ENCODE measurements around the gene ACOT7. TPM values are rescaled to one million over a fixed set of nuclear protein-coding genes. Genes with fewer than 3 reads are reported as not detected.

The ACOT7 gene
- total RNA-seq, 1 experiment from 2014 or later, result 70.2 TPM

- no TSS peak for BruUV-seq (replicated peaks)
- peaks cover 8% of the 10 kb centered on the region; the same call in 1 of the 2 replicates for H3F3A ChIP-seq (ENCODE audit: insufficient read depth, low read depth)
- intact Hi-C loops (cut with micrococcal nuclease; ENCODE audit: unreplicated experiment), result loop anchor here (1.0 to 5.0 kb wide), 2 partner anchors 56 to 299 kb away; no protein-coding TSS in a partner anchor
- peaks cover 9% of the 10 kb centered on the region for H3K4me1 ChIP-seq (replicated peaks; ENCODE audit: insufficient read depth)
- no peak overlapping the region for H3K27ac ChIP-seq
- TF ChIP-seq, protein P1, sequence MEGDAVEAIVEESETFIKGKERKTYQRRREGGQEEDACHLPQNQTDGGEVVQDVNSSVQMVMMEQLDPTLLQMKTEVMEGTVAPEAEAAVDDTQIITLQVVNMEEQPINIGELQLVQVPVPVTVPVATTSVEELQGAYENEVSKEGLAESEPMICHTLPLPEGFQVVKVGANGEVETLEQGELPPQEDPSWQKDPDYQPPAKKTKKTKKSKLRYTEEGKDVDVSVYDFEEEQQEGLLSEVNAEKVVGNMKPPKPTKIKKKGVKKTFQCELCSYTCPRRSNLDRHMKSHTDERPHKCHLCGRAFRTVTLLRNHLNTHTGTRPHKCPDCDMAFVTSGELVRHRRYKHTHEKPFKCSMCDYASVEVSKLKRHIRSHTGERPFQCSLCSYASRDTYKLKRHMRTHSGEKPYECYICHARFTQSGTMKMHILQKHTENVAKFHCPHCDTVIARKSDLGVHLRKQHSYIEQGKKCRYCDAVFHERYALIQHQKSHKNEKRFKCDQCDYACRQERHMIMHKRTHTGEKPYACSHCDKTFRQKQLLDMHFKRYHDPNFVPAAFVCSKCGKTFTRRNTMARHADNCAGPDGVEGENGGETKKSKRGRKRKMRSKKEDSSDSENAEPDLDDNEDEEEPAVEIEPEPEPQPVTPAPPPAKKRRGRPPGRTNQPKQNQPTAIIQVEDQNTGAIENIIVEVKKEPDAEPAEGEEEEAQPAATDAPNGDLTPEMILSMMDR (conservative IDR thresholded peaks at IDR 0.05), result no peak
- no peak for TF ChIP-seq EZH2 (IDR thresholded peaks at IDR 0.05; ENCODE audit: low read depth)
- H3K27me3 ChIP-seq (ENCODE audit: insufficient read depth, low read depth), result no peaks in the 10 kb centered on the region
- H3K36me3 ChIP-seq (ENCODE audit: low read depth), result no peaks in the 10 kb centered on the region
- H3K9me2 ChIP-seq (ENCODE audit: insufficient read depth), result no peaks in the 10 kb centered on the region
- no peaks in the 10 kb centered on the region for H3K79me2 ChIP-seq (ENCODE audit: low read depth)
- H3K4me3 ChIP-seq, result no peak overlapping the region
- ChIA-PET CTCF (no interaction called here), POLR2A (ENCODE audit: unreplicated experiment) (no interaction called here)
- H2AFZ ChIP-seq, result no peak overlapping the region
- no peaks in the 10 kb centered on the region for H3K9me3 ChIP-seq (ENCODE audit: insufficient read depth, low read depth)
- no peak overlapping the region for H3K4me2 ChIP-seq
- no peaks in the 10 kb centered on the region for H4K20me1 ChIP-seq (ENCODE audit: insufficient read depth)
- DNase-seq, result peak in 1 of 2 experiments; percentile 37
Measured at GRCh38 chr1:6348511-6349191, 44.9 kb downstream of the ACOT7 start.

DNA sequence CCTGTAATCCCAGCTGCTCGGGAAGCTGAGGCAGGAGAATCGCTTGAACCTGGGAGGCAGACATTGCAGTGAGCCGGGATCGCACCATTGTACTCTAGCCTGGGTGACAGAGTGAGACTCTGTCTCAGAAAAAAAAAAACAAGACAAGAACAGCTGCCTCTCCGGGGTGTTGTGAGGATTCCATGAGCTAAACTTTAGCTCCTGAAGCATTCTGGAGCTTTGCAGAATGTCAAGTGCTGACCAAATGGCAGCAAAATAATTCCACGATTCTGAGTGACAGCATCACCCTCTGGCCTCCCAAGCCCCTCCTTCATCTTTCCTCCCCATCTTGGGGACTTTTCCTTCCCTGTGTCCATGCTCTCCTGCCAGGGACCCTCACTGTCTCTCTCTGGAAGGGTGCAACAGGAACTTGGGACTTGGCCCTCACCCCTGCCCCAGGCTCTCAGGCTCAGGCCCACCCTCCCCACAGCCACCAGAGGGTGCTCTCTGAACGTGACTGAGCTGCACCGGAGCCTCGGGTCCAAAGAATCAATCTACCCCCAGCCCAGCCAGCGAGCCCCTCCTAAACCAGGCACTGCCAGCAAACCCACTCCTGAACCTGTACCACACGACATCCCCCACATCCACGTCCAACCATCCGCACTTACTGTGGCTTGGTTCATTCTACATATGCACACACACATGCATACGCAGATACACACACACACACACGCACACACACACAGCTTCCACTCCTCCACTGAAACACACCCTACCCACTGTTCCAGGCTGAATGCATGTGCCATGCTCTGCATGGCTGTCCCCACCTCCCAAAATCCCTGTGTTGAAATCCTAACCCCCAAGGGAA, 45.7 kb downstream of the ACOT7 start:
- ChIA-PET CTCF (no interaction called here), POLR2A (ENCODE audit: unreplicated experiment) (no interaction called here)
- intact Hi-C loops (cut with micrococcal nuclease; ENCODE audit: unreplicated experiment), result loop anchor here (1.0 to 5.0 kb wide), 2 partner anchors 56 to 299 kb away; no protein-coding TSS in a partner anchor
- no peak overlapping the region for H3K4me2 ChIP-seq
- no peaks in the 10 kb centered on the region for H3K9me3 ChIP-seq (ENCODE audit: insufficient read depth, low read depth)
- no peaks in the 10 kb centered on the region for H3K9me2 ChIP-seq (ENCODE audit: insufficient read depth)
- H4K20me1 ChIP-seq (ENCODE audit: insufficient read depth), result no peaks in the 10 kb centered on the region
- no TSS peak for BruUV-seq (replicated peaks)
- no peak overlapping the region for H2AFZ ChIP-seq
- H3K27ac ChIP-seq, result no peak overlapping the region
- TF ChIP-seq, protein P1 (conservative IDR thresholded peaks at IDR 0.05), result peak; percentile 67
- TF ChIP-seq EZH2 (IDR thresholded peaks at IDR 0.05; ENCODE audit: low read depth), result no peak
- H3K4me3 ChIP-seq, result no peak overlapping the region
- peaks cover 7% of the 10 kb centered on the region for H3K4me1 ChIP-seq (replicated peaks; ENCODE audit: insufficient read depth)
- peak in 1 of 2 experiments; percentile 36 for DNase-seq
- no peaks in the 10 kb centered on the region for H3K79me2 ChIP-seq (ENCODE audit: low read depth)
- no peaks in the 10 kb centered on the region for H3K36me3 ChIP-seq (ENCODE audit: low read depth)
- H3F3A ChIP-seq (ENCODE audit: insufficient read depth, low read depth), result peaks cover 10% of the 10 kb centered on the region; the same call in 1 of the 2 replicates
- H3K27me3 ChIP-seq (ENCODE audit: insufficient read depth, low read depth), result no peaks in the 10 kb centered on the region

- no peaks in the 10 kb centered on the region for H3K36me3 ChIP-seq (ENCODE audit: low read depth)
Measured at GRCh38 chr1:6345460-6345859, 48.1 kb downstream of the ACOT7 start.

More at GRCh38 chr1:6345460-6345859, 48.1 kb downstream of the ACOT7 start:
- intact Hi-C loops (cut with micrococcal nuclease; ENCODE audit: unreplicated experiment), result loop anchor here (5.0 kb wide), 1 partner anchor 302 kb away; no protein-coding TSS in a partner anchor
- Histone ChIP-seq H3K4me2 (no peak overlapping the region), H3K4me1 (replicated peaks; ENCODE audit: insufficient read depth) (peaks cover 7% of the 10 kb centered on the region), H3K9me2 (ENCODE audit: insufficient read depth) (no peaks in the 10 kb centered on the region), H2AFZ (no peak overlapping the region), H4K20me1 (ENCODE audit: insufficient read depth) (no peaks in the 10 kb centered on the region), H3K27ac (no peak overlapping the region), H3K27me3 (ENCODE audit: insufficient read depth, low read depth) (no peaks in the 10 kb centered on the region), H3K4me3 (no peak overlapping the region), H3K9me3 (ENCODE audit: insufficient read depth, low read depth) (no peaks in the 10 kb centered on the region), H3K79me2 (ENCODE audit: low read depth) (no peaks in the 10 kb centered on the region), H3F3A (ENCODE audit: insufficient read depth, low read depth) (peaks cover 10% of the 10 kb centered on the region; the same call in 1 of the 2 replicates)
- no peak for DNase-seq
- POLR2A ChIA-PET (ENCODE audit: unreplicated experiment), result interaction anchor here (0.6 to 0.7 kb wide), 2 partner anchors 100 to 240 kb away, joined by 3 to 5 read pairs; no protein-coding TSS in a partner anchor
- TF ChIP-seq, protein P1 (conservative IDR thresholded peaks at IDR 0.05), result no peak
- no peak for TF ChIP-seq EZH2 (IDR thresholded peaks at IDR 0.05; ENCODE audit: low read depth)
- CTCF ChIA-PET, result no interaction called here
- BruUV-seq (replicated peaks), result no TSS peak
